Activated CD8-positive, alpha-beta memory T cell treated with anti-CD3 and anti-CD28 coated beads for 48 hours (primary cell): Measurements from ENCODE around the gene CYTL1.
"Not testable (repeated sequence)": the region's sequence is repeated elsewhere in the genome, so short reads cannot be mapped to it uniquely, and the experiment has no call there.

Experiments used
- DNase-seq, 3 experiments: peaks; one replicate each; pipeline ENCODE4 v3.0.0-alpha.2; 2020; ENCODE audit warnings: low read depth in 2 of 3, low spot score in 2 of 3

CYTL1 gene

GRCh38 chr4:5003372-5003857 lies 15.8 kb downstream of the CYTL1 start:
- no peak for DNase-seq

GRCh38 chr4:5001641-5002040 lies 17.6 kb downstream of the CYTL1 start:
- not testable (repeated sequence) for DNase-seq

DNA sequence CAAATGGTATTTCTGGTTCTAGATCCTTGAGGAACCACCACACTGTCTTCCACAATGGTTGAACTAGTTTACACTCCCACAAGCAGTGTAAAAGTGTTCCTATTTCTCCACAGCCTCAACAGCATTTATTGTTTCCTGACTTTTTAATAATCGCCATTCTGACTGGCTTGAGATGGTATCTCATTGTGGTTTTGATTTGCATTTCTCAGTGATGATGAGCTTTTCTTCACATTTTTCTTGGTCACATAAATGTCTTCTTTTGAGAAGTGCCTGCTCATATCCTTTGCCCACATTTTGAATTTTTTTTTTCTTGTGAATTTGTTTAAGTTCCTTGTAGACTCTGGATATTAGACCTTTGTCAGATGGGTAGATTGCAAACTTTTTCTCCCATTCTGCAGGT lies 22.3 kb downstream of the CYTL1 start:
- not testable (repeated sequence) for DNase-seq

DNA sequence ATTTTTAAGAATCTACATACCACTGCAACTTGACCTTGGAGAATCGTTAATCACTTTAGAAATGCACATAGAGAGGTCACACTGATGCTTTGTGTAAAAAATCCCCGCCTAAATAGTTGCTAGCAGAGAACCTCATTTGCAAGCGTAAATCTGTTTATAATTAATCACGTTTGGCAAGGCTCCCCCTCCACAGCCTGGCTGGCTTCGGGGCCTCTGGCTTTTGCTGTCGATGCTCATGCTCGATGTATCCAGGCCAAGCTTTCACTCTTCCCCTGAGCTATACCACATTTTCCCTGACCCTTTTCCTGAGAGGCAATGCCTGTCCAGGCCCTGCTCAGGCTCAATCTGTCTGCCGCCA lies 23.4 kb downstream of the CYTL1 start:
- no peak for DNase-seq

DNA sequence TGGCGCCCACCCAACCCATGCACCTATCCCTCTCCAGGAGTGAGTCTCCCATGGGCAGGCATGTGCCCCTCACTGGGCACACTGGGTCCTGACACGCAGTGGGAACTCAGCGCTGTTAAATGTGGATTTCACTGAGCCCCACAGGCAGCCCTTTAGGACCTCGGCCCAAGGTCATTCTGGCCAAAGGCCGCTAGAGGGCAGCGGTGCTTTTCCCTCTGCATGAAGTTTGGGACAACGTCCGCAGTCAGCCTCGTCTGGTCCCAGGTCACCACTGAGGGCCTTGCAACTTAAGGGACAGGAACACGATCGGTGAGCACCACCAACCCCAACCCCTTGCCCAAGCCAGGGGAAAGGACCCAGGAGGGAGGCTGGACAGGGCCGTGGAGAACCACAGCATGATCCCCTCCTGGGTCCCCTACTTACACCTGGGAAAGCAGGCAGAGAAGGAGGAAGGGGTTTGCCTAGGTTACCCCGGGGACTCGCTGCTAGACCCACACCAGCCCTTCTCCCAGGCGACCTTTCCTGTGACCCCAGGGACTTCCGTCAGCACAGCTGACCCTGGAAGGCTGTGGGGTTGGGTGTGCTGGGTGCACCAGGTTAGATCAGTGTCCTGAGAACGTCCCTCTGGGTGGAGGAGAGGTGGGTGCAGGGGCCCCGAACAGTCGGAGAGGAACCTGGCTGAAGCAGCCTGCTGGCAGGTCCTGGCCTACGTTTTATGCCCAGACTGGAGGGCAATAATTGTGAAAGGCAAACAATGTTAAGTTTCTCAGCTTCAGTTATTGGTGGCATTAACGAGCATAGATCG lies 24.0 kb downstream of the CYTL1 start:
- peak in 2 of 3 experiments; percentile 13 to 16 for DNase-seq

- DNase-seq: no peak
Measured at GRCh38 chr4:4994312-4995097, 24.8 kb downstream of the CYTL1 start.

DNA sequence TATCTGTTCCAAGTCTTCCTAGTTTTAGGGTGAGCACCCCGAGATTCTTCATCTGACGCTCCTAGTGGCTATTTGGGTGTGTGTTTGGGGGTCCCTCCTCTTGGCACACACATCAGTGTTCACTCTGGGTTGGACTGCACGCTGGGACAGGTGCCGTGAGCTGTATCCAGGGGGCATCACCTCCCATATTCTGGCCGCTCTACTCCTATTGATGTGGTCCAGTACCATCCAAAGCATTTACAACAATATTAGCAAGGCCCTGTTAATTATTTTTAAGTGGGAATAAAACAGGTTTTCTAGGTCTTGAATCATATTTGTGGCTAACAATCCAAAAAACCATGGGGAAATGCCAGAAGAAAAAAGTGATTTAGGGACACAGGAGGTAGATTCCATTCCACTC lies 26.4 kb downstream of the CYTL1 start:
- no peak for DNase-seq

DNA sequence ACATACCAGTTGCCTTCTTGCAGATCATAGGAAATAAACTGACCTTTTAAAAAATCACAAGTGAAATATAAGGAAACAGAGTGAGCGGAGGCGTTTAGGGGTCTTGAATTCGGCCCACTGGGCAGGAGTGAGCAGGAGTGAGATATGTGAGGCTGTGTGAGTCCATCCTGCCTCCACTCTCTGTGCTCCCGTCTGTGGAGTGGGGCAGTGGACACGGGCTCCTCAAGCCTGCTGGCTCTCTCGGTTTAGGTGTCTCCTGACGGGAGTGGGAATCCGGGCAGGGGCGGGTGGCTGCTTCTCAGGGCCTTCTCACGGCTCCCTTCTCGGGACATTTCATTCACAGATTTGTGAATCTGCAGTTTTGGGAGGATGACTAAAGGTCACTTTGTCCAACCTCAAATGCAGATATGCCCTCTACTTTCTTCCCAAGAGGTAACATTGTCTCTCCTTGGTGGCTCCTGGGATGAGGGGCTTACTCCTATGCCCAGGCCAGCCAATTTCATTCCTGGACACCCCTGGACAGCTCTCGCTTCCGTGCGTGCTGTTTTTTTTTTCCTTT lies 27.6 kb downstream of the CYTL1 start:
- DNase-seq: no peak

DNA sequence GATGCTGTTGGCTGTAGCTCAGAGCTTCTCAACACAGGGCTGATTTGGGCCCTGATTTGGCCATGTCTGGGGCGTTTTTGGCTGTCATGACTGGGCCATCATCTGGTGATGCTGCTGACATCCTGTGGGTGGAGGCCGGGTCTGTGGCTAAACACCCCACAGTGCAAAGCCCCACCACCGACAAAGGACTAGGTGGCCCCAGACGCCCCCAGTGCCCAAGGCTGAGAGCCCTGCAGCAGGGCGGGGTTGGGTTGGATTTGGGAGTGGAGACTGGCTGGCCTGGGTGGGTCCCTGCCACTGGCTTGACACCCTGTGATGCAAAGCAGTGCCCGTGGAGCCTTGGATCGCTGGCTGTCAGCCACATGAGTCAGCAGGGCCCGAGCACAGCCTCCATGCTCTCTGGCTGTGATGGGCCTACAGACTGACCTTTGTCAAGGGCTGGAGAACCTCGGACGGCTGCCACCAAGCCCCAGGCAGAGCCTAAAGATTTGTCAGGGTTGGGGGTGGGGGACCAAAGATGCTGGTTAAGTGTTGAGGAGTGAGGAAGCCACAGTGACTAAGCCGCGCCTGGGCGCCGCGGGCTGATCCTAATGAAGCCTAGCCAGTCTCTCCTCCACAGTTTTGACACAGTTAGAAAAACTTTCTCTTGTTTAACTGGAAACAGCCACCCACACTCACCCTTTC lies 28.3 kb downstream of the CYTL1 start:
- no peak for DNase-seq

DNA sequence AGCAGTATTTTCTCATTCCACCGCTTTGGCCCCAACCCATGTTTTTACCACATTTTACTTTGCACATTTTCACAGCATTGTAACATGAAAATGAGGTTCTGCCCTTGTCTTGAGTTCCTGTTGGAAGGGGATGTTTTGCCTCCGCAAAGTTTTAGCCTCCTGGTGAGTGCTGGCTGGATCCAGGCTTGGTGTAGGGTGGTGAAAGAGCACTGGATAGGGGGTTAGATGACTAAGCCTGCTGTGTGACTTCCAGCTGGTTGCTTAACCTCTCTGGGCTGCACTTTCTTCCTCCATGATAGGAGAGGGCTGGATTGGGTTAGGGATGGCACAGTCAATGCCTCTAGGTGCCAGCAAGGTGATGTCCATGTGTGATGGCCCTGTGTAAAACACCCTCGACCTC lies 28.9 kb downstream of the CYTL1 start:
- DNase-seq: no peak

GRCh38 chr4:4989083-4989622 lies 30.1 kb downstream of the CYTL1 start:
- DNase-seq: no peak

GRCh38 chr4:4987656-4988055 lies 31.6 kb downstream of the CYTL1 start:
- DNase-seq: no peak

DNA sequence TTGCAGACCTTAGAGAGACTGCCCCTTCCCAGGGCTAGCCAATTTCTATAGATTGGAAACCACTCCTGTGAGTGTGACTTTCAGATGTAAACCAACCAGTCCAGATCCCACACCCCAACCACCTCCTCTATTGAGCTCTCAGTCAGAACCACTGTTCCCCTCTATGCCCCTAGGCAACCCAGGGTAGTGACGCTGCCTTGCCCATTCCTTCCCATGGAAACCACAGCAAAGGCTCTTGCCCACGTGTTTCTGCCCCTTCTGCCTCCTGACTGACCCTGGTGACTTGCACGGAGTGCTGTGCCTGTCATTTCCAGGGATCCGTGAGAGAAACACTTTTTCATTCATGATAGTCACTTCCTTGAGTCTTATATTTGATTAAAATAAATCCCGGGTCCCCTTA lies 32.4 kb downstream of the CYTL1 start:
- DNase-seq: no peak

DNA sequence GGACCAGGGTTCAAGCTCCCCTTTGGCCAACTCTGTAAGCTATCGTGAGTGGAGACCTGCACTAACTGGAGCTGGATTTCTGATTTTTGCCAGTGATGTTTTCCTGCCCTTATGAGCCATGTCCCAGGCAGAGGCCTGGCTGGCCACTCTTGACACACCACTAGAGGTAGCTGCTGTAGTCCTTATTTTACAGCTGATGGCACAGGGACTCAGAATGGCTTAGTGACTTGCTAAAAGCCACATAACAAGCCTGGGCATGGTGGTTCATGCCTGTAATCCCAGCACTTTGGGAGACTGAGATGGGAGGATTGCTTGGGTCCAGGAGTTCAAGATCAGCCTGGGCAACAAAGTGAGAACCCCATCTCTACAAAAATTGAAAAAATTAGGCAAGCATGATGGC lies 33.4 kb downstream of the CYTL1 start:
- no peak for DNase-seq

- DNase-seq: no peak
Measured at GRCh38 chr4:4985036-4985435, 34.2 kb downstream of the CYTL1 start.

DNA sequence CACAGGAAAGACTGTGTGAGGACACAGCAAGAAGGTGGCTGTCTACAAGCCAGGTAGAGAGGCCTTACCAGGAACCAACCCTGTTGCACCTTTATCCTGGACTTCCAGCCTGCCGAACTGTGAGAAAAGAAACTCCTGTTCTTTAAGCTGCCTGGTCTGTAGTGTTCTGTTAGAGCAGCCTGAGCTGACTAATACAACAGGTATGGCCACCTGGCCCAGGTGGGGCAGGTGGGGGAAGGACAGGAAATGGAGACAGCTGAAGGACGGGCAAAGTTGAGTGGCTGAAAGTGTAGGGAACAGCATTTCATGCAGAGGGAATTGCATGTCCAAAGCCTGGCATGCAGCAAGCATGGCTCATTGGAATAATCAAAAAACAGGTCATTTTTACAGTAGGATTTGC lies 35.1 kb downstream of the CYTL1 start:
- DNase-seq: no peak

DNA sequence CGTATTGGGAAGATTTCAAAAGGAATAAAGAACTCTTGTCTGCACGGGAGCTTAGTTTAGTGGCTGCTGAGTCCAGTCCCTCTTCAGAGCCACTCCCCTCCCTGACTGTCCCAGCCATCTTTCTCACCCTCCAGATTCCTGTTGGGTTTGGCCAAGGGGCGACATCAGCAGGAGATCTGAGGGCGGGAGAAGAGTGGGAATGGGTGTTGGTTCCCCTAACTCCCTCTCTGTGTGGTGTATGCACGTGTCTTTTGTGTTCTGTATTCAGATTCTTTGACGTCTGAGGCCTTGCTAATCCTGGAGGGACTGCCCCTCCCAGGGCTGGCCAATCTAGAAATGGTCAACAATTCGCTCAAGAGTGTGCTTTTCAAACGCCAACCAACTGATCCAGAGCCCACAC lies 37.4 kb downstream of the CYTL1 start:
- no peak for DNase-seq

DNA sequence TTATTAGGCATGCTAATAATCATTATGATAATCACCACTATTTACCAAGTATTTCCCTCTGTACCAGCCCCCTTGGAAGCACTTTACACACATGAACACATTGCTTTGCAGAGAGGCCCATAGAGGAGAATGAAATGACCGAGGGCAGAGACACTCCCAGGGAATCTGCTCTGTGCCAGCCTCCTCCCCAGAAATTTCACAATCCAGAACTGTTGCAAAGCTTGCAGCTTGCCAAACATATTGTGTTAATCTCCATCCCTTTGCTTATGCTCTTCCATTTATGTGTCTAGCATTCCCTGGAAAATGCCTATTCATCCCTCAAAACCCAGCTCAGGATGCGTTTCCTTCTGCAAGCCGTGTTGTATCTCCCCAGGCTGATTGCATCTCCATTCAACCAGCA lies 37.8 kb downstream of the CYTL1 start:
- no peak for DNase-seq

DNA sequence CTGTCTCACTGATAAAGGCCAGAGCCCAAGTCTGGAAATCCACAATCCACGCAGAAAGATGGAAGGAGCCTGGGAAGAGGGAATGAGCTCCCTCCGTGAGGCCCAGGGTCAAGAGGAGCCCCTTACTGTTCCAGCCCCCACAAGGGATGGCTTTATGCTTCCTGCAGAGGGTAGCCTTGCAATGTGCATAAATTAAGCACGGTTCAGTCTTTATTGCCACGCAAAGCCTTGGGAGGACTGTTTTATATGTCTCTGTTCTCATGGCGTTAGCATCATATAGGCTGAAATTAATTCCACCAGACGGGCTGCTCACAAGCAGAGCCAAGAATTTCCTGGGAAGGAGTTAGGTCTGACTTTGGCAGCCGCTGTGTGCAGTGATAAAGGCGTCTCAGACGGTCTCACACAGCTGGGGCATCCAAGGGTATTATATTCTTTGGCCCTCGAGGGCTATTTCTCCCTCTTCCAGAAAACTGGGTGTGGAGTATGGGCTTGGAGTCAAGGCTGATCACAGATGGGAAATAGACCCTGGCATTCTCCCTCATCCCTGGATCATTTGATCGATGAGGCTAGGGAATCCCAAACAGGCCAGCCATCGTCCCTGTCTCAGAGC lies 38.5 kb downstream of the CYTL1 start:
- no peak for DNase-seq

DNA sequence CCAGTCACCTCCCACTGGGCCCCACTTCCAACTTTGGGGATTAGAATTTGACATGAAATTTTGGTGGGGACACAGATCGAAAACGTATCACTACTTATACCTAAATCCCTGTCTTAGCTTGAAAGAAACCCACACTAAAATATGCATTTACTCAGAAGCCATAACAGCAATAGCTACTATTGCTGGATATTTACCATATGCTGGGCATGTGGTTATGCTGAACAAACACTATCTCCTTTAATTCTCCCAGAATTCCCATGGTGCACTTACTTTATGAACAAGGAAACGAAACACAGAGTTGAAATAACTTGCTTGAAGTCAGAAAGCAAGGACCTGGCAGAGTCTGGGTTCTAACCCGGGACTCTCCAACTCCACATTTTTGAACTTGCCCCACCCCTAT lies 39.3 kb downstream of the CYTL1 start:
- DNase-seq: no peak

DNA sequence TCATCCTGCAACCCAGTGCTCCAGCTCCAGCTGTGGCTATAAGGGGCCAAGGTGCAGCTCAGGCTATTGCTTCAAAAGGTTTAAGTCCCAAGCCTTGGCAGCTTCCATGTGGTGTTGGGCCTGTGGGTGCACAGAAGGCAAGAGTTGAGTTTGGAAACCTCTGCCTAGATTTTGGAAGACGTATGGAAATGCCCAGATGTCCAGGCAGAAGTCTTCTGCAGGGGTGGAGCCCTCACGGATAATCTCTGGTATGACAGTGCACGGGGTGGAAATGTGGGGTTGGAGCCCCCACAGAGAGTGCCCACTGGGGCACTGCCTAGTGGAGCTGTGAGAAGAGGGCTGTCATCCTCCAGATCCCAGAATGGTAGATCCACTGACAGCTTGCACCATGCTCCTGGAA lies 44.5 kb downstream of the CYTL1 start:
- DNase-seq: no peak
